Activated CD4-positive, alpha-beta T cell treated with anti-CD3 and anti-CD28 coated beads, Interleukin-2, amount 50 U/mL, for 16 hours (primary cell): ENCODE results near the gene ESR1.
"Not testable (repeated sequence)": the region's sequence is repeated elsewhere in the genome, so short reads cannot be mapped to it uniquely, and the experiment has no call there.

Source experiments
- DNase-seq: peaks from one replicate; pipeline ENCODE4 v3.0.0-alpha.2; 2020

Gene ESR1

GRCh38 chr6:151814614-151815013 is 7.1 kb downstream of the ESR1 start:
- no peak for DNase-seq

DNA sequence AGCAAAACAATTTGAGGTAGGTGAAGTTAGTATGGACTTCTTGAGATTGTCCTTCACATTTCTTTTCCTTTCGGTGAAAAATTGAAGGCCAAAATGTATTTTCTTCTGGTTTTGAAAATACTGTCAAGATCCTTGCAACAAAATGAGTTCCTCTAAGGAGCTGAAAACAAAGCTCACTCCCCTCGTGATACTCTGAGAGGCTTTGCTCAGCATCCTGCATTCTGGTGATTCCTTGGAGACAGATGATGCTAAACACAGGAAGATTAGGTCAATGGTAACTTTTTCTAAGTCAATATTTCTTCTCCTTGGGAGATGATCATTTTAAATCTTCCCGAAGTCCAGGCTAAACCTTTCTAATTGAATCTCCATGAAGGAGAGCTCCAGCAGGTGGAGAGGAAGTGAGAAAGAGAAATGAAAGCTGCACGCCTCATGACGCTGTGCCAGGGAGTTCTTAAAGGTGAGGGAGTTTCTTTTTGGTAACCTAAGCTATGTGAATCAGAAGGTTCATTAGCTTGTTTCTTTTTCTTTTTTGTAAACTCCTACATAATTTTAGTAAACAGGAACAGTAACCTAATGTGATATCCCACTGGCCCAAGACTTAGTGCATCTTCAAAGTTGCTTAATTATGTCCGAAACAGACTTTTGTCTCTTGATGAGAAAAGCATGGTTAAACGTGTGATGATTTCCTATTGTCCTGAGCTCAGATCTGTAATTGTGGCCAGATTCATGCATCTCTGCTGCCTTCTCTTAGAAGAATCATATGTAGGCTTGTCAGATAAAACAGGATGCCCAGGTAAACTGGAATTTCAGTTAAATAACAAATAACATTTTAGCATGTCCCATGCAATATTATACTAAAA is 15.0 kb downstream of the ESR1 start:
- no peak for DNase-seq

- DNase-seq: no peak
Observed at GRCh38 chr6:151826517-151827142, 19.1 kb downstream of the ESR1 start.

GRCh38 chr6:151832710-151833109 is 25.2 kb downstream of the ESR1 start:
- peak; percentile 6 for DNase-seq

DNA sequence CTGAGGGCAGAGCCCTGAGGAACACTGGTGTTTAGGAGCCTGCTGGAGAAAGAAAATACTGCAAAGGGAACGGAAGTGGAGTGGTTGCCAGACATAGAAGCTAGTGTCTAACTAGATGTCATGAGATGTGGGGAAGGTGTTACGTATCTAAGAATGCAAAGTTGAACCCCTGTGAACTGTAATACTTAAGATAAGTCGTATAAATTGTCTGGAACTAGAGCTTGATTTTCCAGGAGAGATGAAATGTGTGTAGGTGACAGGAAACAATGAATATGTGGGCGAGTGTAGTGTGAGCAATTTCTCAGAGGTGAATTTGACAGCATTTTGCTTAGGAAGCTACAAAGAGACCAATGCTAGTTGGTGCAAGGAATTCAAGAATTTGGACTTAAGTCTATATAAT is 27.9 kb downstream of the ESR1 start:
- no peak for DNase-seq

GRCh38 chr6:151837223-151837622 is 29.7 kb downstream of the ESR1 start:
- DNase-seq: no peak

DNA sequence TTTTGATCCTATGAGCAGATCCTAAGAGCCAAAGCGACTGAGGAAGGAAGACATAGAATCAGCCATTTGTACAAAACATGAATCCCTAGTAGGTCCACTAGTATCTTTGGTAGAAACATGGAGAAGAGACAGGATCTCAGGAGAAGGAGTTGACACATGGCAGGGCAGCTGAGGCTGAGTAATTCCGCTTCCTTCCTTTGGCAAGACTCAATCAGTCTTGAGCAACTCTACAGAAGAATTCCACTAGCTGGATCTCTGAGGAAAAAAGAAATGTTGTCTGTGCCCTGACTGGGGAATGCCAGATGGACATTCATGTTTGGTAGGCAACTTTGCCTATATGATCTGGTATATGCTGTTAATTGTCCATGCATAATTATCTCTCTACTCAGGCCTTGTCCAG is 35.3 kb downstream of the ESR1 start:
- no peak for DNase-seq

DNA sequence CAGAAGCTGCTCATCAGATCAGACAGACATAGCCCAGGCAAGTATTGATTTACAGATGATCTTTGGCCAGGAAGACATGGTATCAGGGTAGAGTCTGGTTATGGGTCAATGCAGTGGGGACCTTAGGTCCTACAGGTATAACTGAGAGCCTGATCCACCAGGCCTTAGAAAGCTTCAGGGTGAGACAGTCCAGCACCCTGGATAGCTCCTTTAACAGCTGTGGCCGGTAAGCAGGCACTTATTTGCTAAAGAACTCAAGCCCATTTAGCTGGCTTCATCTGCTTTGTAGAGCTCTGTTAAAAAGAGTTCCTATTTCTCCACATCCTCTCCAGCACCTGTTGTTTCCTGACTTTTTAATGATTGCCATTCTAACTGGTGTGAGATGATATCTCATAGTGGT is 39.6 kb downstream of the ESR1 start:
- DNase-seq: no peak

DNA sequence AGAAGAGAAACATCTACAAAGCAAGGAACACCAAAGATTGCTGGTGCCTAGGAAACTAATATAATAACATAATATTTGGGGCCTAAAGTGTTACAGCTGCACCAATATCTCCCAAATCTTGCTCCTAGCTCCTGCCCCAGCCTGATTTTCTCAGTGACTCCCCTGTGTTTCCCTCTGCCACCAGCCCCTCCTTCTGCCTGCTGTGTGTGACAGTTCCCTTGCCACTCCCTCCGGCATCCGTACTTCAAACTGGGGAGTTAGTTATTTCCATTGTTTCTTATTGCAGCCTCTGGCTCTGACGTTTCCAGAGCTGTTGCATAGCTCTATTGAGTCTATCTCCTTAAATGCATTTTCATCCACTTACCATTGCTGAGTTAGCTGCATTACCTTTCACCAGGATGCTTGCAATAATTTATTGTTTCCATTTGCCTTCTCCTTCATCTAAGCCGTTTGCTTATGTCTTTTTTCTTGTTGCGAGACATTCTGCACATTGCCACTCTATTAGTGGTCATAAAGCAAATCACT is 43.1 kb downstream of the ESR1 start:
- no peak for DNase-seq

DNA sequence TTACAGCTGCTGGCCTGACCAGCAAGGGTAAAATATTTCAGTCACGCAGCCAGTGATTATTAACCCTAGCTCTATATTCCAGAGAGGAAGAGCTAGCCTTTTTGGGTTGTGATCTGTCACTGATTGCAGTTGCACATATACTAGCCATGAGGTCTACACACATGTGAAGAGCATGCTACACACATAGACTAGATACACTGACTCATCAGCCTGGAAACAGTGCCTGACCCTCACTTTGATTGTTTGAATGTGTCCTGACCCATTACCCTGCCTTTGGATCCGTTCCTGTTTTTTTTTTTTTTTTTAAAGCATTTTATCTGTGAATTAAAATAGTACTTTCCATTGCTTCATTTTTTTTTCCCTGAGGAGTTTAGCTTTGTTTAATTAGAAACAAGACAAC is 50.8 kb downstream of the ESR1 start:
- DNase-seq: no peak

DNA sequence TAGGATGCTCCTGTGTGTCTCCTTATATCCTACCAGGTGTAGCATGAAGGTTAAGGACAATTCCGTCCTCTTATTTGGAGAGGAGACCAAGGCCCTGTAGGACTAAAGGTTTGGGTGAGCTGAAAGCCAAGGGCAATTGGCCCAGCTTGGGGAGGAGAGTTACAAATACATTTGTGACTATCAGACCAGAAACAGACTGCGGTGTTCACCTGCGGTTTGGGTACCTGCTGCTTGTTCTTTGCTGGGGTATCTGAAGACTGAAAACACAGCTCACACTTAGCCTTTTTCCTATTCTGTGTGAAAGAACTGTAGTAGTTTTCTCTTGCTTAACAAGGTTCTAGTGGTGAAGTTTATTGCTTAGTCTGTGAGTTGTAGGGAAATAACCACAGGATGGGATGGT is 55.0 kb downstream of the ESR1 start:
- DNase-seq: no peak

- DNase-seq: not testable (repeated sequence)
Observed at GRCh38 chr6:151867361-151867869, 59.9 kb downstream of the ESR1 start.

GRCh38 chr6:151869345-151869744 is 61.9 kb downstream of the ESR1 start:
- DNase-seq: no peak

DNA sequence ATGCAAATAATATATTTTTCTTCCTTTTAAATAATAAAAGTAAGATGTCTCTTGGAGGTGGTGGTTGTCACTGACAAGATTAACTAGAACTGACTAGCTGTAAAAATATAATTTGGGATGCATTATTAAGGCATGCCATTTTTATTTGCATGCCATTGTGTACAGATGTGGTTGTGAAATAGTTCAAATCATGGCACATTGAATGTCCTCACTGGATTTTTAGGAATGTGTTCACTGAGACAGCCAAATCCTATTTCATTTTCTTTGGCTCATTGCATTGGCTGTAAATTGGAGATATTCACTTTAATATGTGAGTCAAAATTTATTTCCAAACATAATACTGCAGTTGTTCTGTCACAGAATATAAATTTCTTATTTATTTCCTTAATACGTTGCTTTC is 62.3 kb downstream of the ESR1 start:
- no peak for DNase-seq

DNA sequence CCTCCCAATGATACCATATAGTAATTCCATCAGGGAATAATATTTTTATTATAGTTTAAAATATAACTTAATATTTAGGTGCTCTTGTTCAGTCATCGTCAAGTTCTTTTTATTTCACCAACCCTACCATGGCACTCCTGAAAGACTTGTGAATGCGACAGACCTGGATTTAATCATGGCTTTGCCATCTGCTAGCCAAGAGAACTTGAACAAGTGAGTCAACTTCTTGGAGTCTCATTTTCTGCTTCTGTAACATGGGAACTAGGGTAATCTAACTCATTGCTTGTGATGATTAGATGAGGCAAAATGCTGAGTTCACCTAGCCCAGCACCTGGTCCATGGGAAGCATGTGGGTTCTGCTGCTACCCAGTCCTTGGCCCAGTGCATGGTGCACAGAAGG is 62.9 kb downstream of the ESR1 start:
- no peak for DNase-seq

GRCh38 chr6:151875524-151875923 is 68.0 kb downstream of the ESR1 start:
- no peak for DNase-seq

DNA sequence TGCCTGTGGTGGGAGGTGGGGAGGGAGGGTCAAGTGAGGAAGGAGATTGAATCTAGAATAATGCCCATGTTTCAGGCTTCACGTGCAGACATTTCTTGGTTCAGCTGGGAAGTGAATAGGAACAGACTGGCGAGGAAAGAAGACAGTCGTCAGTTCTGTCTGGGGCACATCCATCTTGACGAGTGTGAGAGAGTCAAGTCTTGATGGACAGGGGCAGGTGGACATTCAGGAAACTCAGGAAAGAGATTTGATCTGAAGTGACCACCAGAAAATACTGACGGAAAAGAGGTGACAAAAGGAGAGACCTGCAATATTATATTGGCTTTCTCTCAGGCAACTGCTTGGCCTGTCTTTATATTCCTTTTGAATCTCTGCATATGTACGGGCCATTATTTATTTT is 68.6 kb downstream of the ESR1 start:
- DNase-seq: no peak

- no peak for DNase-seq
Observed at GRCh38 chr6:151877458-151877857, 70.0 kb downstream of the ESR1 start.

DNA sequence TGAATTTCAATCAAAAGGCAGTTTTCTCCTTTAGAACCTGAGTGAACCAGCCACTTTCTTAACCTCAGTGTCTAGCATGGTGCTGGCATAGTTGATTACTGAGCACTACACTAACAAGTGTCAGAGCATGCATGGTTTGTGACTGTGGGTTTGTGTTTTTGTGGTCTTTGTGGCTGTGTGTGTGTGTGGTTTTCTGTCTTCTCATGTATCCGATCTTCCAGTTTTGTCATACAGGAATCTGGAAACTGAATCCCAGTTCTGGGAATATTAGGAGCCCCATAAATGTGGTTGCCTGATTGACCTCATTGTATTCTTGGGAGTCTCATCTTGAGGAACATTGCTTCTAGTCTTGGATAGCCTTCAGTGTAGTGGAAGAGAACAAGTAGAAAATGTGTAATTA is 73.7 kb downstream of the ESR1 start:
- no peak for DNase-seq

DNA sequence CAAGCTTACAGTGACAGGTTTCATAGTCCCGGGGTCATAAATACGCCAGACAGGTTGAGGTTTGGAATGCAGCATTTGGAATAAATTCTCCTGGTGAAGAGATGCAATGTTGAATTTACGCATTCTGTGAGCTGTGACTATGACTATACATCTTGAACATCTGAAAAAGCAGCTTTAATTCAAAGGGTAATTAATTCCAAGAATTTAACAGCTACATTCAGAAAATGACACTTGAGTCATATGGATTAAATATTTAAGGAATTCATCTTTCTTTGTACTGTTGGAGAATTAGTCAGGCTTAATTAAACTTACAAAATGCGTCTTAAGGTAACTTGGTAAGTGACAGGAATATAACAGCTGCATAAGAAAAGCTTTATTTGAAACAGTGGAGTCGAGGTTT is 74.7 kb downstream of the ESR1 start:
- no peak for DNase-seq

- no peak for DNase-seq
Observed at GRCh38 chr6:151885234-151885633, 77.8 kb downstream of the ESR1 start.

GRCh38 chr6:151891524-151891923 is 84.0 kb downstream of the ESR1 start:
- DNase-seq: no peak

- DNase-seq: not testable (repeated sequence)
Observed at GRCh38 chr6:151894426-151894825, 86.9 kb downstream of the ESR1 start.

DNA sequence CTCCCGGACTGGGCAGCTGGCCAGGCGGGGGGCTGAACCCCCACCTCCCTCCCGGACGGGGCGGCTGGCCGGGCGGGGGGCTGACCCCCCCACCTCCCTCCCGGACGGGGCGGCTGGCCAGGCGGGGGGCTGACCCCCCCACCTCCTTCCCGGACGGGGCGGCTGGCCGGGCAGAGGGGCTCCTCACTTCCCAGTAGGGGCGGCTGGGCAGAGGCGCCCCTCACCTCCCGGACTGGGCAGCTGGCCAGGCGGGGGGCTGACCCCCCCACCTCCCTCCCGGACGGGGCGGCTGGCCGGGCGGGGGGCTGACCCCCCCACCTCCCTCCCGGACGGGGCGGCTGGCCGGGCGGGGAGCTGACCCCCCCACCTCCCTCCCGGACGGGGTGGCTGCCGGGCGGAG is 91.7 kb downstream of the ESR1 start:
- not testable (repeated sequence) for DNase-seq
